K562 (cell line): ENCODE results near the gene HOXB3. TPM values are rescaled to one million over a fixed set of nuclear protein-coding genes. Genes with fewer than 3 reads are reported as not detected.

ENCODE experiments used
- BHLHE40 ChIP-seq: IDR thresholded peaks from 2 replicates; pipeline ENCODE4 v1.6.1; 2011; ENCODE audit warnings: low read length, improper control_type of control experiment
- C11orf30 ChIP-seq: fragments of 450-650 bp; IDR thresholded peaks from 2 replicates; pipeline ENCODE4 v1.6.1; 2016; ENCODE audit warnings: low read depth, mild to moderate bottlenecking
- CHD1 ChIP-seq: fragments of 200-600 bp; sonication (generic); IDR thresholded peaks from one replicate; pipeline ENCODE4 v1.6.1; 2012; ENCODE audit warnings: mild to moderate bottlenecking, moderate library complexity, low read length, inconsistent platforms
- ERF ChIP-seq: fragments of 450-650 bp; formaldehyde crosslinking; IDR thresholded peaks from 2 replicates; pipeline ENCODE4 v1.4.0; 2020; ENCODE audit warnings: mild to moderate bottlenecking, mixed read lengths
- HDAC1 ChIP-seq, 2 experiments: fragments of 450-650 bp; IDR thresholded peaks; 2 replicates each; pipeline ENCODE4 v1.6.1; 2016 to 2017; ENCODE audit warnings: inconsistent platforms in 1 of 2, mild to moderate bottlenecking in 1 of 2, moderate library complexity in 1 of 2
- MAFG ChIP-seq: fragments of 450-650 bp; conservative IDR thresholded peaks from 2 replicates; pipeline ENCODE4 v1.6.1; 2016; ENCODE audit warnings: missing genetic modification characterization, missing compliant biosample characterization
- MBD2 ChIP-seq: sonication (generic); IDR thresholded peaks from 2 replicates; pipeline ENCODE4 v1.6.1; 2016; ENCODE audit warnings: low read depth, borderline replicate concordance
- MYC ChIP-seq, 2 experiments: fragments of 250-450 bp in 1 of 2; sonication (Bioruptor Pico) in 1 of 2; IDR thresholded peaks; 2 replicates each; pipeline versions ENCODE4 v1.5.1 to v1.6.1; 2012 to 2021; ENCODE audit warnings: low read depth in 2 of 2, borderline replicate concordance in 1 of 2, improper control_type of control experiment in 1 of 2, low read length in 1 of 2, mild to moderate bottlenecking in 1 of 2, moderate library complexity in 1 of 2
- NCOA6 ChIP-seq: fragments of 450-650 bp; IDR thresholded peaks from 2 replicates; pipeline ENCODE4 v1.6.1; 2017; ENCODE audit warnings: mild to moderate bottlenecking
- NFRKB ChIP-seq: fragments of 450-650 bp; IDR thresholded peaks from 2 replicates; pipeline ENCODE4 v1.6.1; 2016; ENCODE audit warnings: low read depth
- POLR2A ChIP-seq: fragments of 450-650 bp; conservative IDR thresholded peaks from 2 replicates; pipeline ENCODE4 v1.6.1; 2016
- SPI1 ChIP-seq: IDR thresholded peaks from 2 replicates; pipeline ENCODE4 v1.6.1; 2011; ENCODE audit warnings: low read depth, low read length, control low read depth, borderline replicate concordance
- SRSF7 ChIP-seq: fragments of 200-400 bp; formaldehyde crosslinking; optimal IDR thresholded peaks from 2 replicates; pipeline ENCODE3; 2017; ENCODE audit warnings: mild to moderate bottlenecking, low read depth, low read length
- TAF9B ChIP-seq: fragments of 450-650 bp; IDR thresholded peaks from 2 replicates; pipeline ENCODE4 v1.6.1; 2018; ENCODE audit warnings: mild to moderate bottlenecking; ENCODE audit not compliant: partially characterized antibody
- TEAD4 ChIP-seq, 2 experiments: sonication (generic) in 1 of 2; formaldehyde crosslinking in 1 of 2; IDR thresholded peaks; 2 replicates each; pipeline versions ENCODE4 v1.6.1 to v1.8.0; 2012 to 2022; ENCODE audit warnings: borderline replicate concordance in 1 of 2, inconsistent platforms in 1 of 2, low read length in 1 of 2, mild to moderate bottlenecking in 1 of 2, missing genetic modification reagents in 1 of 2
- YY1 ChIP-seq, 3 experiments: IDR thresholded peaks; 2 replicates each; pipeline ENCODE4 v1.6.1; 2011; ENCODE audit warnings: low read length in 2 of 3, mild to moderate bottlenecking in 2 of 3, moderate library complexity in 2 of 3, borderline replicate concordance in 1 of 3, control low read depth in 1 of 3, low read depth in 1 of 3; ENCODE audit not compliant: insufficient read depth in 3 of 3, insufficient replicate concordance in 2 of 3, control insufficient read depth in 1 of 3, insufficient read length in 1 of 3; ENCODE audit errors: extremely low read depth in 1 of 3
- ZBTB7A ChIP-seq: IDR thresholded peaks from 2 replicates; pipeline ENCODE4 v1.6.1; 2011; ENCODE audit warnings: low read depth, mild to moderate bottlenecking, low read length, moderate library complexity, borderline replicate concordance; ENCODE audit not compliant: control insufficient read depth
- ZNF445 ChIP-seq: fragments of 250-450 bp; sonication (Bioruptor Pico); IDR thresholded peaks from 2 replicates; pipeline ENCODE4 v1.4.0; 2020; ENCODE audit warnings: low read depth, mild to moderate bottlenecking, moderate library complexity
- ZNF764 ChIP-seq: fragments of 250-450 bp; sonication (Bioruptor Pico); IDR thresholded peaks from 2 replicates; pipeline ENCODE4 v1.4.0; 2020; ENCODE audit warnings: low read depth, mild to moderate bottlenecking, moderate library complexity
- polyA plus RNA-seq, 8 experiments: library from polyadenylated mRNA; depleted of rRNA in 4 of 8; stranded (reverse) in 5 of 8; unstranded in 3 of 8; fragments of >200 nt; fragmentation: Nextera tagmentation in 2 of 8; fragmentation: Illumina TruSeq in 1 of 8; extraction: Ambion mirVana in 2 of 8; extraction: Trizol in 1 of 8; gene quantifications; 2 replicates each; pipeline versions ENCODE4 v1.2.1 to v1.2.3, GENCODE V29; 2011 to 2014; ENCODE audit warnings: inconsistent platforms in 1 of 8, missing spikeins in 1 of 8
- total RNA-seq, 7 experiments: library from RNA; depleted of rRNA in 6 of 7; stranded (reverse); fragments of >200 nt in 6 of 7; fragmentation: Illumina TruSeq in 2 of 7; extraction: Trizol in 2 of 7; gene quantifications; 2 replicates each; pipeline versions ENCODE4 v1.2.1 to v1.2.3, GENCODE V29; 2011 to 2021; ENCODE audit warnings: low replicate concordance in 1 of 7
- TF ChIP-seq, protein P1 (sequence below): IDR thresholded peaks from 2 replicates; pipeline ENCODE4 v1.6.1; 2014; ENCODE audit warnings: antibody characterized with exemption

Gene HOXB3
- total and polyA plus RNA-seq, 9 of the 15 experiments (the other 6 are each of a cell fraction or from before 2014, with no cell fraction given) = 2.4 to 41.3 (median 20.2) TPM

DNA sequence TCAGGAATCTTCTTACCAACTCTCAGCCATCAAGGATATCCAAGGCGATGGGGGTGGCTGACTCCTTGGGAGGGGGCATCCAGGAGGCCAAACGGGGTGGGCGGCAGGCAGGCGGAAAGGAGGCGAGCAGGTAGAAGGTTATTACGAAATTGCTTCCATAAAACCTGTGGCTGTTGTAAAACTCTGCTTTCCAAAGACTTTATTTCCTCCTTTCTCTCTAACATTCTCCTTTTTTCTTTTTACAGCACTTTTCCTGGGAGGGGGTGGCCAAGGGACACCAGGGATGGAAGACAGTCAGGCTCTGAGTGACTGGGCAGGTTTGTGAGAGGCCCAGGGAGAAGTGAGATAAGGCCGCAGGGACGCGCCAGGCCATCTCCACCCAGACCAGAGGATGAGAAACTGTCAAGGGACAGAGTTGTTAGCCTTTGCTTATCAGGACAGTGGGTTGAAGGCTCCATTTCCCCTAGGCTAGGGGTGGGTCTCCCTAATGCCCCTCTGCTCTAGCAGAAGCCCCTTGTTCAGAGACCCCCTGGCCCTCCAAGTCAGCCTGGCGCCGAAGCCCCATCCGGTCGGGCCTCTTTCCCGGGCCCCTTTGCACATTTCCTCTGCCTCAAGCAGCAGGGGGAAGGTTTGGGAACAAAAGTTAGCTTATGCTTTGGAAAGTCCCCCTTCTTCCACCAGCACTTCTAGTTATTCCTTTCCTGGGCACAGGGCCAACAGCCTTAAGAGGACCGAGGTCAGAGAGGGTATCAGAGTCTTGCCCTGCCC lies 41.1 kb upstream of the HOXB3 start (continued):
- TF ChIP-seq, protein P1, sequence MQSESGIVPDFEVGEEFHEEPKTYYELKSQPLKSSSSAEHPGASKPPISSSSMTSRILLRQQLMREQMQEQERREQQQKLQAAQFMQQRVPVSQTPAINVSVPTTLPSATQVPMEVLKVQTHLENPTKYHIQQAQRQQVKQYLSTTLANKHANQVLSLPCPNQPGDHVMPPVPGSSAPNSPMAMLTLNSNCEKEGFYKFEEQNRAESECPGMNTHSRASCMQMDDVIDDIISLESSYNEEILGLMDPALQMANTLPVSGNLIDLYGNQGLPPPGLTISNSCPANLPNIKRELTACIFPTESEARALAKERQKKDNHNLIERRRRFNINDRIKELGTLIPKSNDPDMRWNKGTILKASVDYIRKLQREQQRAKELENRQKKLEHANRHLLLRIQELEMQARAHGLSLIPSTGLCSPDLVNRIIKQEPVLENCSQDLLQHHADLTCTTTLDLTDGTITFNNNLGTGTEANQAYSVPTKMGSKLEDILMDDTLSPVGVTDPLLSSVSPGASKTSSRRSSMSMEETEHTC = peak; percentile 40; the same call in 1 of the 2 replicates
- TF ChIP-seq ZNF764 (CRISPR knock-in tag) (no peak), NFRKB (peak; percentile 50), C11orf30 (peak; percentile 84), YY1 (IDR thresholded peaks at IDR 0.05; ENCODE audit: borderline replicate concordance in 1 of 3, control insufficient read depth in 1 of 3, extremely low read depth in 1 of 3, insufficient read depth in 3 of 3, insufficient read length in 1 of 3, insufficient replicate concordance in 2 of 3, low read depth in 1 of 3, low read length in 2 of 3) (peak in 1 of 3 experiments; percentile 48), TAF9B (peak; percentile 76), MAFG (peak; percentile 88), ZBTB7A (peak; percentile 83), MBD2 (peak; percentile 49; the same call in 1 of the 2 replicates), CHD1 (peak; percentile 17), NCOA6 (0 out of 2 replicates have a peak, but pooled peaks have one; percentile 38), SRSF7 (no peak), POLR2A (peak; percentile 79), ZNF445 (no peak), BHLHE40 (no peak), MYC (IDR thresholded peaks at IDR 0.05; ENCODE audit: low read depth, low read length) (peak; percentile 59), MYC (CRISPR knock-in tag; IDR thresholded peaks at IDR 0.05; ENCODE audit: borderline replicate concordance, low read depth) (no peak), SPI1 (no peak), HDAC1 (IDR thresholded peaks at IDR 0.05) (peak in 1 of 2 experiments; percentile 65; a peak in 2 of 4 replicates), ERF (no peak; the same call in 1 of the 2 replicates), TEAD4 (IDR thresholded peaks at IDR 0.05; ENCODE audit: low read length) (peak; percentile 56; the same call in 1 of the 2 replicates), TEAD4 (CRISPR knock-in tag; IDR thresholded peaks at IDR 0.05; ENCODE audit: borderline replicate concordance) (no peak)
